OCI-LY3 (cell line): ENCODE measurements around the gene HSFX3.
A peak's percentile ranks its signal among the peaks of the same experiment; 100 is the strongest.
"Not testable (repeated sequence)": the region's sequence is repeated elsewhere in the genome, so short reads cannot be mapped to it uniquely, and the experiment has no call there.

Experiments used
- H2AFZ ChIP-seq: fragments of 200-600, 300-600 bp; shearing (Covaris generic); 2 replicates; pipeline ENCODE4 v1.6.0; 2014; ENCODE audit warnings: antibody characterized with exemption, low read depth, low read length
- H3K27ac ChIP-seq: fragments of 200-600, 300-600 bp; sonication (generic); 2 replicates; pipeline ENCODE4 v1.5.1; 2014; ENCODE audit warnings: mild to moderate bottlenecking, low read length, moderate library complexity, mixed read lengths
- H3K27me3 ChIP-seq: fragments of 200-600, 300-600 bp; sonication (generic); 2 replicates; pipeline ENCODE4 v1.6.1; 2014; ENCODE audit warnings: low read depth, low read length, mixed read lengths
- H3K36me3 ChIP-seq: fragments of 200-600, 300-600 bp; sonication (generic); replicated peaks from 2 replicates; pipeline ENCODE3; 2014; ENCODE audit warnings: low read depth, low read length, mixed read lengths
- H3K4me1 ChIP-seq: fragments of 300-600, 200-600 bp; sonication (generic); 2 replicates; pipeline ENCODE4 v1.6.1; 2014; ENCODE audit warnings: low read length, mixed read lengths
- H3K4me2 ChIP-seq: fragments of 200-600, 300-600 bp; sonication (generic); 2 replicates; pipeline ENCODE4 v1.6.1; 2014; ENCODE audit warnings: low read length, mixed read lengths
- H3K4me3 ChIP-seq: fragments of 300-600, 200-600 bp; sonication (generic); 2 replicates; pipeline ENCODE4 v1.5.1; 2014; ENCODE audit warnings: antibody characterized with exemption, mild to moderate bottlenecking, low read length, moderate library complexity
- H3K79me2 ChIP-seq: fragments of 300-600, 200-600 bp; shearing (Covaris generic); 2 replicates; pipeline ENCODE4 v1.6.1; 2014; ENCODE audit warnings: mild to moderate bottlenecking, low read length, mixed read lengths
- H3K9ac ChIP-seq: fragments of 300-600, 200-600 bp; shearing (Covaris generic); 2 replicates; pipeline ENCODE4 v1.6.0; 2014; ENCODE audit warnings: mild to moderate bottlenecking, low read length, moderate library complexity
- H3K9me3 ChIP-seq: fragments of 200-600, 300-600 bp; shearing (Covaris generic); 2 replicates; pipeline ENCODE4 v1.6.1; 2014; ENCODE audit warnings: low read length, mixed read lengths; ENCODE audit not compliant: insufficient read depth
- H4K20me1 ChIP-seq: fragments of 200-600, 300-600 bp; sonication (generic); 2 replicates; pipeline ENCODE4 v1.6.1; 2016; ENCODE audit warnings: low read length, mixed read lengths; ENCODE audit not compliant: insufficient read depth
- EZH2phosphoT487 ChIP-seq: fragments of 200-600 bp; shearing (Covaris generic); IDR thresholded peaks from 2 replicates; pipeline ENCODE4 v1.6.1; 2018; ENCODE audit warnings: antibody characterized with exemption, mixed run types, low read depth
- TF ChIP-seq, protein P1 (sequence below): fragments of 200-600, 300-600 bp; sonication (generic); IDR thresholded peaks from 2 replicates; pipeline ENCODE4 v1.5.1; 2014; ENCODE audit warnings: antibody characterized with exemption, low read length, low read depth

HSFX3 gene

DNA sequence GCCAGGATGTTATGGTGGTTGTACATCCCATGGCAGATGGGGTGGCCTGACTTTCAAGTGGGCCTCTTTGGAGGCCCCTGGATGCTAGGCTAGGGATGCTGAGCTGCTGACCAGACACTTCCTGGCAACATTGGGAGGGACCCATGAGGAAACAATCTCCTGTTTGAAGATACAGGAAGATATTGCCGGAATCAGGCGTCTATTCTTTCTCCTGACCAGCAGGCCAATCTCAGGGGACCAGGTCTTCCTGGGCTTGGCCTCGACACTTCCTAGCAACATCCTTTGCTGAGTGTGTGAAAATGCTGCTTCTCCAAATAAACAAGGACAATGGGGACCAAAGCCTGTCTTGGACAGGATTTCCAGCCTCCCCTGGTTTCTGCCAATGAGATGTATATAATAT, 1.9 kb downstream of the HSFX3 start:
- H3K27me3 ChIP-seq, H2AFZ ChIP-seq, H3K36me3 ChIP-seq, H4K20me1 ChIP-seq, H3K9me3 ChIP-seq, H3K4me3 ChIP-seq, H3K9ac ChIP-seq, H3K79me2 ChIP-seq, H3K27ac ChIP-seq, H3K4me2 ChIP-seq: not testable (repeated sequence)
- H3K4me1 ChIP-seq: peaks cover 17% of the 10 kb centered on the region

DNA sequence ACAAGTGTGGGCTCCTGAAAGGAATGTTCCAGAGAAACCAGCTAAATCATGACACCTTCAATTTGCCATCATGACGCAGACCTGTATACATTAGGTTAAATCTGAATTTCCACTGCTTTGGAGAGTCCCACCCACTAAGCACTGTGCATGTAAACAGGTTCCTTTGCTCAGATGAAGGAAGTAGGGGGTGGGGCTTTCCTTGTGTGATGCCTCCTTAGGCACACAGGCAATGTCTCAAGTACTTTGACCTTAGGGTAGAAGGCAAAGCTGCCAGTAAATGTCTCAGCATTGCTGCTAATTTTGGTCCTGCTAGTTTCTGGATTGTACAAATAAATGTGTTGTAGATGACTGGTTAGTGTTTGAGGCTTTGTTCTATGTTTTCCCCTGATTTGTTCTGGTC, 2.8 kb downstream of the HSFX3 start:
- H4K20me1 ChIP-seq, H3K4me3 ChIP-seq, H2AFZ ChIP-seq, H3K36me3 ChIP-seq, H3K4me2 ChIP-seq, H3K79me2 ChIP-seq, H3K27me3 ChIP-seq, H3K9me3 ChIP-seq, H3K9ac ChIP-seq: not testable (repeated sequence)
- Histone ChIP-seq H3K27ac (peak overlapping the region; percentile 71; the same call in 1 of the 2 replicates), H3K4me1 (peaks cover 18% of the 10 kb centered on the region)

DNA sequence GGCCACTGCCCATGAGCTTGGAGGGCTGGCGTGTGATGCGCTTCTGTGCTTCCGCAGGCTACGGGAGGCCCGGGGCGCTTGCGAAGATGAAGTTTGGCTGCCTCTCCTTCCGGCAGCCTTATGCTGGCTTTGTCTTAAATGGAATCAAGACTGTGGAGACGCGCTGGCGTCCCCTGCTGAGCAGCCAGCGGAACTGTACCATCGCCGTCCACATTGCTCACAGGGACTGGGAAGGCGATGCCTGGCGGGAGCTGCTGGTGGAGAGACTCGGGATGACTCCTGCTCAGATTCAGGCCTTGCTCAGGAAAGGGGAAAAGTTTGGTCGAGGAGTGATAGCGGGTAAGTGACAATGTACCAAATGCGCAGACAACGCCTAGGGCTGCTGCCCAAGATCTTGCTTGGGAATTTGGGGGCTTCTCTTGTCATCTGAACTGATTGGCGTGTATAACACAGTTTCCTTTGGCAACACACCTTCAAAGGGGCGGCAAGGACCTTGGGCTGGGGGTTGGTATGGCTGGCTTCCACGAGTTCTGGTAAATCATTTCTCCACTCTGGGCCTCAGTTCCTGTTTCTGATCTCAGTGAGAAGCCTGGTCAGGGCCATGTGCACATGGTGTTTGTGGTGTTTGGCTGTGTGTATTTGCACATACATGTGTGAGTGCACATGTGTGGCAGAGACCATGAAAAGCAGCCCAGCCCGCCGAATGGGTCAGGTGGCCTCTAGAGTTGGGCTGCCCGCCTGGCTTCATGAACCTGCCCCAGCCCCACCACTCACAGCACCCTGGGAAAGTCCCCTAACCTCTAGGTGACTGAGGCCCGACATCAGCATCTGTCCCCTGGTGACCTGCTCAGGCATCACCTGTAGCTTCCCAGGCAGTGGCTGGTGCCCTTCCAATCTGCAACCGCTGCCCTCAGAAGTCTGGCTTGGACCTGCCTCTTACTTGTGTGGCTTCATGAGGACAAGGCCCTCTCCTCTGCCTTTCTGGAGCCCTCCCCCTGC, 3.9 kb downstream of the HSFX3 start:
- Histone ChIP-seq H3K9ac (peak overlapping the region; percentile 39; the same call in 1 of the 2 replicates), H3K4me1 (peaks cover 22% of the 10 kb centered on the region)

DNA sequence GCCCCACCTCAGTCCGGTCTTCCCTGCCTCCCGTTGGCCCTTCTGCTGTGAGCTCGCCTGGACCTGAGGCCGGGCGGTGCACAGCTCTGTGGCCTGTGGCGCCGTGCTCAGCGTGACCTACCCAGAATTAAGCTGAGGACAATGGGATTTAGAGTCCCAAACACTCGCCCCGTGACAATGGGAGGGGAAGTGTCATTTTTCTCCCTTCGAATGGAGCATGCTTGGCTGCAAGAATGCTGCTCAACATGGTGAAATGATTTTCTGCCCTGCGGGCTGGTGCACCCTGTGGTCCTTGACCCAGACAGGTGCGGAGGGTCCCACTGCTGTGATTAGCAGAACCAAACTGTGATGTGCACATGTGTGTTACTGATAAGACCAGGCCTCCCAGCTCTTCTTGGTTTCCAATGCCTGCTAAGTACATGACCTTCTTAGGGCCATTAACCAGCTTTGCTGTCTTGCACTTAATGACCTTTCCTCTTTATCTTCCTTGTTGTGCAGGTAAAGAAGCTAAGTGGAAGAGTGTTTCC, 8.1 kb downstream of the HSFX3 start:
- H3K9ac ChIP-seq: peak overlapping the region; percentile 79
- H3K4me2 ChIP-seq: peak overlapping the region; percentile 97
- no peaks in the 10 kb centered on the region for H4K20me1 ChIP-seq
- H2AFZ ChIP-seq: no peak overlapping the region
- peak overlapping the region; percentile 89 for H3K4me3 ChIP-seq
- no peak for TF ChIP-seq EZH2phosphoT487
- TF ChIP-seq, protein P1, sequence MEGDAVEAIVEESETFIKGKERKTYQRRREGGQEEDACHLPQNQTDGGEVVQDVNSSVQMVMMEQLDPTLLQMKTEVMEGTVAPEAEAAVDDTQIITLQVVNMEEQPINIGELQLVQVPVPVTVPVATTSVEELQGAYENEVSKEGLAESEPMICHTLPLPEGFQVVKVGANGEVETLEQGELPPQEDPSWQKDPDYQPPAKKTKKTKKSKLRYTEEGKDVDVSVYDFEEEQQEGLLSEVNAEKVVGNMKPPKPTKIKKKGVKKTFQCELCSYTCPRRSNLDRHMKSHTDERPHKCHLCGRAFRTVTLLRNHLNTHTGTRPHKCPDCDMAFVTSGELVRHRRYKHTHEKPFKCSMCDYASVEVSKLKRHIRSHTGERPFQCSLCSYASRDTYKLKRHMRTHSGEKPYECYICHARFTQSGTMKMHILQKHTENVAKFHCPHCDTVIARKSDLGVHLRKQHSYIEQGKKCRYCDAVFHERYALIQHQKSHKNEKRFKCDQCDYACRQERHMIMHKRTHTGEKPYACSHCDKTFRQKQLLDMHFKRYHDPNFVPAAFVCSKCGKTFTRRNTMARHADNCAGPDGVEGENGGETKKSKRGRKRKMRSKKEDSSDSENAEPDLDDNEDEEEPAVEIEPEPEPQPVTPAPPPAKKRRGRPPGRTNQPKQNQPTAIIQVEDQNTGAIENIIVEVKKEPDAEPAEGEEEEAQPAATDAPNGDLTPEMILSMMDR: no peak
- peaks cover 11% of the 10 kb centered on the region for H3K79me2 ChIP-seq
- no peaks in the 10 kb centered on the region for H3K36me3 ChIP-seq
- peaks cover 27% of the 10 kb centered on the region for H3K4me1 ChIP-seq
- H3K27me3 ChIP-seq: no peaks in the 10 kb centered on the region
- no peaks in the 10 kb centered on the region for H3K9me3 ChIP-seq
- peak overlapping the region; percentile 95 for H3K27ac ChIP-seq

More for the DNA sequence above, 3.9 kb downstream of the HSFX3 start:
- H3K9me3 ChIP-seq, H3K36me3 ChIP-seq, H2AFZ ChIP-seq, H3K27me3 ChIP-seq, H3K4me3 ChIP-seq, H4K20me1 ChIP-seq, H3K4me2 ChIP-seq: not testable (repeated sequence)
- Histone ChIP-seq H3K27ac (peak overlapping the region; percentile 71), H3K79me2 (peaks cover 11% of the 10 kb centered on the region)

DNA sequence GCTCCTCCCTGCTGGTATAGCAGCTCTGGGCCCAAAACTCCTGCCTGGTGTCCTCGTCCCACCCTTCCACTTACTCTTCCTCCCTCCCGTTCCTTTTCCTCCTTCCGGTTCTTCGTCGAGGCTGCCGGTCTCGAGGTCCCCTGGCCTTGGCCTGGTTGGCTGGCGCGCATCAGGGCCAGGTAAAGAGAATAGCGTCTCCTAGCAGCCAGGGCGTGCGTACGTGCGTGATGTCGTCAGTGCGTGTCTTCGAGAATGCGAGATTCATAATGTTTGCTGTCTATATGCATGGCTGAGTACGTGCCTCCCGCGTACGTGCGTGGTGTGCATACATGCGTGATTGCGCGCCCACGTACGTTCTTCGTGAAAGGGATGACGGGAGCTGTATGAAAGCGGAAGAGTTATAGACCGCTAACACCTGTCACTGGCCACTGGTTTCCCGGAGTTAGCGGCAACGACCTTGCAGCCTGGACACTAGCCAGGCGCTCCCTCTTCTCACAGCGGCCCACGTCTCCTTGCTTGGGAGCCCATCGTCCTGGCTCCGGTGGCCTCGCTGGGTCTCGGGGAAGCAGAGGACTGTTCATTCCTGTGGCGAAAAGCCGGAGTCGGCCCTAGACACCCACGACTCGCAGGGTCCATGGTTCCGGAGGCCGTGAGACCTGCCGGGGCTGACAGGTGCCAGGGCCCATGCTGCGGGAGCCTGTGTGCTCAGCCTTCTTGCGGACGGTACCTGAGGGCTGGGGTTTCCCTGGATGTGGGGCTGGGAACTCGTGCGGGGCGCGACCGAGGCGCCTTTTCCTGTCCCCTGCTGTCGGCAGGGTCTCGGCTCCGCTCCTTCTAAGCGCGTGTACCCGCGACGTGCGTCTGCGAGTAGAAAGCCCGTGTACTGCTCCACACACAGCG, 8.9 kb downstream of the HSFX3 start, which contains the start of gene EOLA1:
EOLA1 (plus strand) TSS at position 392 of the 900 bp plus-strand sequence. CDS start 4,619 bp downstream, outside the sequence.
- Histone ChIP-seq H2AFZ (peak within 1 kb of the TSS; percentile 62; the same call in 1 of the 2 replicates), H3K79me2 (peaks cover 11% of the 10 kb centered on the region), H3K27ac (peak within 1 kb of the TSS; percentile 95), H3K4me3 (peak within 1 kb of the TSS; percentile 92), H3K27me3 (no peaks in the 10 kb centered on the region), H3K4me1 (peaks cover 28% of the 10 kb centered on the region), H3K9ac (peak within 1 kb of the TSS; percentile 88), H3K36me3 (no peaks in the 10 kb centered on the region), H4K20me1 (no peaks in the 10 kb centered on the region), H3K4me2 (peak within 1 kb of the TSS; percentile 97), H3K9me3 (no peaks in the 10 kb centered on the region)
- TF ChIP-seq EZH2phosphoT487: no peak
- TF ChIP-seq, protein P1: no peak
